PC-9 (cell line): ENCODE data around the gene C6orf15. TPM values are rescaled to one million over a fixed set of nuclear protein-coding genes. Genes with fewer than 3 reads are reported as not detected.

Experiments used
- BruUV-seq: library from RNA; stranded (reverse); fragments of 400-500 nt; replicated peaks from 2 replicates; lab custom pipeline; 2021; lab: Mats Ljungman, UMichigan
- CTCF ChIA-PET: fragments of 300-600 bp; sonication (Branson Sonifier 250); formaldehyde crosslinking; loops from one replicate; lab custom pipeline; 2022; ENCODE audit warnings: antibody characterized with exemption; lab: Charles Lee
- POLR2A ChIA-PET: fragments of 300-600 bp; sonication (Branson Sonifier 250); formaldehyde crosslinking; loops from one replicate; lab custom pipeline; 2022; ENCODE audit warnings: antibody characterized with exemption; ENCODE audit not compliant: unreplicated experiment; lab: Charles Lee
- DNase-seq, 2 experiments: peaks; one replicate each; pipeline versions ENCODE4 v3.0.0 to v3.0.0-alpha.2; 2015 to 2022; ENCODE audit warnings: mixed read lengths in 1 of 2
- H2AFZ ChIP-seq: fragments of 200-600 bp; sonication (generic); 2 replicates; pipeline ENCODE4 v1.8.1; 2017; ENCODE audit warnings: antibody characterized with exemption
- H3F3A ChIP-seq: fragments of 200-600 bp; sonication (generic); 2 replicates; pipeline ENCODE4 v1.8.1; 2017; ENCODE audit warnings: antibody characterized with exemption, mild to moderate bottlenecking, low read depth; ENCODE audit not compliant: insufficient read depth
- H3K27ac ChIP-seq: fragments of 200-600 bp; sonication (generic); 2 replicates; pipeline ENCODE4 v1.6.1; 2016; ENCODE audit warnings: mixed run types
- H3K27me3 ChIP-seq: fragments of 200-600 bp; sonication (generic); 2 replicates; pipeline ENCODE4 v1.6.1; 2016; ENCODE audit warnings: low read depth, mixed run types; ENCODE audit not compliant: insufficient read depth
- H3K36me3 ChIP-seq: fragments of 200-600 bp; sonication (generic); 2 replicates; pipeline ENCODE4 v1.6.1; 2016; ENCODE audit warnings: low read depth, mixed run types
- H3K4me1 ChIP-seq: fragments of 200-600 bp; sonication (generic); replicated peaks from 2 replicates; pipeline ENCODE4 v1.6.1; 2016; ENCODE audit warnings: mixed run types; ENCODE audit not compliant: insufficient read depth
- H3K4me2 ChIP-seq: fragments of 200-600 bp; sonication (generic); 2 replicates; pipeline ENCODE4 v1.6.1; 2017; ENCODE audit warnings: mixed run types
- H3K4me3 ChIP-seq: fragments of 200-600 bp; sonication (generic); 2 replicates; pipeline ENCODE4 v1.6.1; 2016; ENCODE audit warnings: mixed run types
- H3K79me2 ChIP-seq: fragments of 200-600 bp; sonication (generic); 2 replicates; pipeline ENCODE4 v1.6.1; 2017; ENCODE audit warnings: low read depth, mixed run types
- H3K9me2 ChIP-seq: fragments of 200-600 bp; sonication (generic); 2 replicates; pipeline ENCODE4 v1.8.1; 2017; ENCODE audit warnings: mild to moderate bottlenecking; ENCODE audit not compliant: insufficient read depth
- H3K9me3 ChIP-seq: fragments of 200-600 bp; sonication (generic); 2 replicates; pipeline ENCODE4 v1.8.1; 2016; ENCODE audit warnings: low read depth; ENCODE audit not compliant: insufficient read depth
- H4K20me1 ChIP-seq: fragments of 200-600 bp; sonication (generic); 2 replicates; pipeline ENCODE4 v1.8.1; 2017; ENCODE audit not compliant: insufficient read depth
- CTCF ChIP-seq: fragments of 200-600 bp; sonication (generic); conservative IDR thresholded peaks from 2 replicates; pipeline ENCODE4 v1.6.1; 2017; ENCODE audit warnings: mixed run types, antibody characterized with exemption, mild to moderate bottlenecking, moderate library complexity
- EZH2 ChIP-seq: fragments of 200-600 bp; sonication (generic); IDR thresholded peaks from 2 replicates; pipeline ENCODE4 v1.8.0; 2017; ENCODE audit warnings: antibody characterized with exemption, low read depth
- intact Hi-C: fragments of 100-400 bp; cut with micrococcal nuclease; formaldehyde crosslinking; loops from one replicate; pipeline ENCODE4 v1.10.0; 2022; ENCODE audit not compliant: unreplicated experiment
- total RNA-seq: library from RNA; stranded (reverse); gene quantifications from 2 replicates; pipeline ENCODE4 v1.2.3, GENCODE V29; 2021

C6orf15 gene
- total RNA-seq, 1 experiment from 2014 or later, result 21.6 TPM

GRCh38 chr6:31086788-31087440 is 25.5 kb downstream of the C6orf15 start:
- Histone ChIP-seq H3K36me3 (no peaks in the 10 kb centered on the region), H2AFZ (no peak overlapping the region), H3K4me2 (peak overlapping the region; percentile 53), H3K4me3 (no peak overlapping the region), H3K27ac (peak overlapping the region; percentile 2; the same call in 1 of the 2 replicates), H4K20me1 (no peaks in the 10 kb centered on the region), H3K9me3 (no peaks in the 10 kb centered on the region), H3K27me3 (no peaks in the 10 kb centered on the region), H3K9me2 (no peaks in the 10 kb centered on the region), H3F3A (peaks cover 16% of the 10 kb centered on the region; the same call in 1 of the 2 replicates), H3K4me1 (peaks cover 12% of the 10 kb centered on the region), H3K79me2 (no peaks in the 10 kb centered on the region)
- CTCF ChIA-PET, result interaction anchor here (0.6 to 2.2 kb wide), 23 partner anchors 9 to 1239 kb away, joined by 3 to 45 read pairs (median 4); partner anchors contain the start of genes DDR1, PSORS1C1 and VARS2
- TF ChIP-seq EZH2, result no peak
- no peak for TF ChIP-seq CTCF
- peak in 1 of 2 experiments; percentile 56 for DNase-seq
- POLR2A ChIA-PET, result interaction anchor here (0.5 to 1.2 kb wide), 5 partner anchors 28 to 376 kb away, joined by 3 to 16 read pairs (median 7); partner anchors contain the start of genes FLOT1 and PSORS1C1
- no TSS peak for BruUV-seq
- intact Hi-C loops, result loop anchor here (1.0 to 5.0 kb wide), 7 partner anchors 27 to 604 kb away; partner anchors contain the start of genes PSORS1C1 and TUBB

- Histone ChIP-seq H3K4me1 (peaks cover 12% of the 10 kb centered on the region), H3K36me3 (no peaks in the 10 kb centered on the region), H3K9me2 (no peaks in the 10 kb centered on the region), H3K79me2 (no peaks in the 10 kb centered on the region), H3K4me3 (no peak overlapping the region), H3K9me3 (no peaks in the 10 kb centered on the region), H3K27me3 (no peaks in the 10 kb centered on the region), H3K27ac (no peak overlapping the region), H2AFZ (no peak overlapping the region), H3K4me2 (no peak overlapping the region), H3F3A (peaks cover 9% of the 10 kb centered on the region; the same call in 1 of the 2 replicates), H4K20me1 (no peaks in the 10 kb centered on the region)
- TF ChIP-seq EZH2 (no peak), CTCF (peak; percentile 24; the same call in 1 of the 2 replicates)
- BruUV-seq, result no TSS peak
- ChIA-PET CTCF (interaction anchor here (0.6 kb wide), 1 partner anchor 370 kb away, joined by 3 read pairs; no protein-coding TSS in a partner anchor), POLR2A (no interaction called here)
- intact Hi-C loops, result no loop called here
- DNase-seq, result no peak
Measured at GRCh38 chr6:31083742-31084354, 28.5 kb downstream of the C6orf15 start.

- Histone ChIP-seq H3K79me2 (no peaks in the 10 kb centered on the region), H3K9me3 (no peaks in the 10 kb centered on the region), H3K27me3 (no peaks in the 10 kb centered on the region), H3K9me2 (no peaks in the 10 kb centered on the region), H3F3A (peaks cover 5% of the 10 kb centered on the region; the same call in 1 of the 2 replicates), H4K20me1 (no peaks in the 10 kb centered on the region), H2AFZ (no peak overlapping the region), H3K36me3 (no peaks in the 10 kb centered on the region), H3K27ac (no peak overlapping the region), H3K4me3 (no peak overlapping the region), H3K4me1 (peaks cover 6% of the 10 kb centered on the region; the same call in 1 of the 2 replicates), H3K4me2 (no peak overlapping the region)
- no TSS peak for BruUV-seq
- TF ChIP-seq CTCF, result no peak
- TF ChIP-seq EZH2, result no peak
- intact Hi-C loops, result no loop called here
- POLR2A ChIA-PET, result interaction anchor here (0.6 kb wide), 1 partner anchor 724 kb away, joined by 4 read pairs; no protein-coding TSS in a partner anchor
- CTCF ChIA-PET, result interaction anchor here (0.7 to 0.9 kb wide), 2 partner anchors 33 to 47 kb away, joined by 3 to 4 read pairs; no protein-coding TSS in a partner anchor
- DNase-seq, result no peak
Measured at GRCh38 chr6:31081872-31082271, 30.5 kb downstream of the C6orf15 start.
